RWPE2 (cell line): Measurements from ENCODE around the gene DCAF6.

Experiments
- ATAC-seq: fragments of 200-7000 bp; cut with Tn5 transposase; 3 replicates; pipeline ENCODE4 v1.9.1; 2021; ENCODE audit warnings: low read depth
- DNase-seq: peaks from one replicate; pipeline ENCODE4 v3.0.0-alpha.2; 2020; ENCODE audit warnings: low spot score
- H3K27ac ChIP-seq: fragments of 450-650 bp; 2 replicates; pipeline ENCODE4 v1.5.1; 2017; ENCODE audit warnings: mild to moderate bottlenecking; ENCODE audit not compliant: poor library complexity, severe bottlenecking
- H3K27me3 ChIP-seq: fragments of 250-450 bp; sonication (Bioruptor Pico); 2 replicates; pipeline ENCODE4 v1.5.1; 2021; ENCODE audit warnings: mild to moderate bottlenecking, moderate library complexity; ENCODE audit not compliant: insufficient read depth, poor library complexity, severe bottlenecking
- H3K36me3 ChIP-seq: fragments of 250-450 bp; sonication (Bioruptor Pico); 2 replicates; pipeline ENCODE4 v1.5.1; 2020; ENCODE audit warnings: low read depth, mild to moderate bottlenecking, moderate library complexity
- H3K4me1 ChIP-seq: fragments of 250-450 bp; sonication (Bioruptor Pico); 2 replicates; pipeline ENCODE4 v1.5.1; 2021; ENCODE audit warnings: mild to moderate bottlenecking, moderate library complexity; ENCODE audit not compliant: insufficient read depth, poor library complexity, severe bottlenecking
- H3K4me3 ChIP-seq: fragments of 250-450 bp; sonication (Bioruptor Pico); 2 replicates; pipeline ENCODE4 v1.5.1; 2021; ENCODE audit warnings: mild to moderate bottlenecking, moderate library complexity; ENCODE audit not compliant: severe bottlenecking
- H3K9me3 ChIP-seq: fragments of 250-450 bp; sonication (Bioruptor Pico); 2 replicates; pipeline ENCODE4 v1.5.1; 2021; ENCODE audit warnings: mild to moderate bottlenecking, moderate library complexity; ENCODE audit not compliant: severe bottlenecking
- TF ChIP-seq, protein P1 (sequence below): fragments of 450-650 bp; IDR thresholded peaks from one replicate; pipeline ENCODE4 v1.5.1; 2017; ENCODE audit warnings: mild to moderate bottlenecking, moderate library complexity; ENCODE audit not compliant: poor library complexity, severe bottlenecking

DCAF6 gene

GRCh38 chr1:168057921-168058320 is 121.4 kb downstream of the DCAF6 start:
- no peak overlapping the region for H3K27ac ChIP-seq
- H3K36me3 ChIP-seq = peaks cover 4% of the 10 kb centered on the region; the same call in 1 of the 2 replicates
- ATAC-seq (no peak), DNase-seq (no peak)
- no peaks in the 10 kb centered on the region for H3K4me1 ChIP-seq
- no peaks in the 10 kb centered on the region for H3K9me3 ChIP-seq
- H3K27me3 ChIP-seq = no peaks in the 10 kb centered on the region
- TF ChIP-seq, protein P1, sequence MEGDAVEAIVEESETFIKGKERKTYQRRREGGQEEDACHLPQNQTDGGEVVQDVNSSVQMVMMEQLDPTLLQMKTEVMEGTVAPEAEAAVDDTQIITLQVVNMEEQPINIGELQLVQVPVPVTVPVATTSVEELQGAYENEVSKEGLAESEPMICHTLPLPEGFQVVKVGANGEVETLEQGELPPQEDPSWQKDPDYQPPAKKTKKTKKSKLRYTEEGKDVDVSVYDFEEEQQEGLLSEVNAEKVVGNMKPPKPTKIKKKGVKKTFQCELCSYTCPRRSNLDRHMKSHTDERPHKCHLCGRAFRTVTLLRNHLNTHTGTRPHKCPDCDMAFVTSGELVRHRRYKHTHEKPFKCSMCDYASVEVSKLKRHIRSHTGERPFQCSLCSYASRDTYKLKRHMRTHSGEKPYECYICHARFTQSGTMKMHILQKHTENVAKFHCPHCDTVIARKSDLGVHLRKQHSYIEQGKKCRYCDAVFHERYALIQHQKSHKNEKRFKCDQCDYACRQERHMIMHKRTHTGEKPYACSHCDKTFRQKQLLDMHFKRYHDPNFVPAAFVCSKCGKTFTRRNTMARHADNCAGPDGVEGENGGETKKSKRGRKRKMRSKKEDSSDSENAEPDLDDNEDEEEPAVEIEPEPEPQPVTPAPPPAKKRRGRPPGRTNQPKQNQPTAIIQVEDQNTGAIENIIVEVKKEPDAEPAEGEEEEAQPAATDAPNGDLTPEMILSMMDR = no peak
- no peak overlapping the region for H3K4me3 ChIP-seq

GRCh38 chr1:168064216-168064615 is 127.7 kb downstream of the DCAF6 start:
- DNase-seq (no peak), ATAC-seq (no peak)
- Histone ChIP-seq H3K4me1 (no peaks in the 10 kb centered on the region), H3K36me3 (peaks cover 62% of the 10 kb centered on the region), H3K27ac (no peak overlapping the region), H3K4me3 (no peak overlapping the region), H3K27me3 (no peaks in the 10 kb centered on the region), H3K9me3 (no peaks in the 10 kb centered on the region)
- TF ChIP-seq, protein P1 = no peak

DNA sequence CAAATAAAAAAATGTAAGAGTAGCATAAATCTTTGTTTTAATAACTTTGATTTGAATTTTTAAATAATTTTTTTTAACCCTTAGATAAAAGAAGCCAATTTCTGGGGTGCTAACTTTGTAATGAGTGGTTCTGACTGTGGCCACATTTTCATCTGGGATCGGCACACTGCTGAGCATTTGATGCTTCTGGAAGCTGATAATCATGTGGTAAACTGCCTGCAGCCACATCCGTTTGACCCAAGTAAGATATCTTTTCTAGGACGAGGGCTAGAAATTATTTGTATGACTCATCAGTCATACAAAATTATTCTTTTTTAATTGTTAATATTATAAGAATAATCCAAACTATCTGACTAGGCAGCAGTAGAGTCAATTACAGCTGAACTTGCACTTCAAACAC is 129.0 kb downstream of the DCAF6 start:
- no peak overlapping the region for H3K27ac ChIP-seq
- DNase-seq (no peak), ATAC-seq (no peak)
- H3K9me3 ChIP-seq = no peaks in the 10 kb centered on the region
- H3K4me1 ChIP-seq = no peaks in the 10 kb centered on the region
- no peak overlapping the region for H3K4me3 ChIP-seq
- no peaks in the 10 kb centered on the region for H3K27me3 ChIP-seq
- peaks cover 75% of the 10 kb centered on the region for H3K36me3 ChIP-seq
- TF ChIP-seq, protein P1 = no peak

DNA sequence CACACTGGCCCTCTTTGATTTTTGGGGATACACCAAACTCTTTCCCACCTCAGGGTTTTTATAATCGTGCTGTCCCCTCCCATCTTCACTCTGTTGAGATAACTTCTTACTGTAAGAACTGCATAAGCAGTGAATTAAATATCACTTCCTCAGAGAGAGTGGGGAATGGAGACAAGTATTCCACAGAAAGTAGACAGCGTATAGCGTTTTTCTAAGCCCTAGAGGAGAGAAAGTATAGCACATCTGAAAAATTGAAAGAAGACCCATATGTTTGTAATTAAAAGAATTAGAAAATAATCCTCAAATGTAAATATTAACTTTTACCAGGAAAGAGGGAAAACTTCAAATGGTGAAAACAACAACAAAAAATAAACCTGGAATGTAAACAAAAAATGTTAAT is 132.9 kb downstream of the DCAF6 start:
- Histone ChIP-seq H3K36me3 (peaks cover 87% of the 10 kb centered on the region), H3K4me3 (no peak overlapping the region), H3K4me1 (no peaks in the 10 kb centered on the region), H3K9me3 (no peaks in the 10 kb centered on the region), H3K27me3 (no peaks in the 10 kb centered on the region), H3K27ac (no peak overlapping the region)
- DNase-seq (no peak), ATAC-seq (no peak)
- TF ChIP-seq, protein P1 = no peak

GRCh38 chr1:168079761-168080160 is 143.3 kb downstream of the DCAF6 start:
- peaks cover 13% of the 10 kb centered on the region for H3K4me1 ChIP-seq
- no peak overlapping the region for H3K4me3 ChIP-seq
- ATAC-seq = peak; percentile 67
- H3K27me3 ChIP-seq = no peaks in the 10 kb centered on the region
- H3K36me3 ChIP-seq = peaks cover 19% of the 10 kb centered on the region
- H3K27ac ChIP-seq = peak overlapping the region; percentile 51
- DNase-seq = no peak
- H3K9me3 ChIP-seq = no peaks in the 10 kb centered on the region
- TF ChIP-seq, protein P1 = no peak
